H1 (cell line): ENCODE results near the gene DCAF8. TPM values are rescaled to one million over a fixed set of nuclear protein-coding genes. Genes with fewer than 3 reads are reported as not detected.

Source experiments
- NRF1 ChIP-seq: IDR thresholded peaks from 2 replicates; pipeline ENCODE4 v1.6.1; 2011; ENCODE audit warnings: mild to moderate bottlenecking, low read depth, low read length, improper control_type of control experiment
- PHF8 ChIP-seq: fragments of 200-600 bp; sonication (generic); conservative IDR thresholded peaks from 2 replicates; pipeline ENCODE4 v1.7.1; 2012; ENCODE audit warnings: low read depth, mild to moderate bottlenecking, inconsistent platforms, low read length, moderate library complexity
- POLR2A ChIP-seq, 2 experiments: IDR thresholded peaks; 1 replicate in 1 of 2; 2 replicates in 1 of 2; pipeline ENCODE4 v1.6.1; 2011; ENCODE audit warnings: low read depth in 2 of 2, low read length in 2 of 2, mild to moderate bottlenecking in 2 of 2; ENCODE audit errors: control extremely low read depth in 1 of 2
- SIN3A ChIP-seq, 2 experiments: IDR thresholded peaks in 1 of 2; conservative IDR thresholded peaks in 1 of 2; 2 replicates each; pipeline ENCODE4 v1.6.1; 2011 to 2012; ENCODE audit warnings: low read length in 2 of 2, improper control_type of control experiment in 1 of 2, low read depth in 1 of 2, mild to moderate bottlenecking in 1 of 2
- SP1 ChIP-seq: IDR thresholded peaks from 2 replicates; pipeline ENCODE4 v1.6.1; 2011; ENCODE audit warnings: low read depth, low read length
- TBP ChIP-seq: IDR thresholded peaks from 2 replicates; pipeline ENCODE4 v1.6.1; 2011; ENCODE audit warnings: low read depth, low read length, improper control_type of control experiment
- polyA plus RNA-seq, 7 experiments: library from polyadenylated mRNA; depleted of rRNA in 3 of 7; stranded (reverse) in 5 of 7; unstranded in 2 of 7; fragments of >200 nt in 5 of 7; fragments of 200-250 nt in 2 of 7; gene quantifications; 1 replicate in 5 of 7; 2 replicates in 1 of 7; 4 replicates in 1 of 7; pipeline versions ENCODE4 v1.2.1 to v1.2.3, GENCODE V29; 2011 to 2013; ENCODE audit warnings: missing spikeins in 2 of 7, mixed read lengths in 2 of 7
- total RNA-seq: library from RNA; stranded (reverse); fragmentation: NEBNext Ultra II Directional; extraction: Animal tissue kit (Norgen Biotek cat#: 25700); gene quantifications from 2 replicates; pipeline ENCODE4 v1.2.1, GENCODE V29; 2021

DCAF8 gene
- total and polyA plus RNA-seq, 2 of the 8 experiments (the other 6 are each of a cell fraction or from before 2014, with no cell fraction given), result 68.2 to 110 TPM

GRCh38 chr1:160284782-160285344, 22.5 kb upstream of the DCAF8 start, which contains the start of gene PEX19 (continued):
- TF ChIP-seq SIN3A (conservative IDR thresholded peaks at IDR 0.05 in 1 of 2, IDR thresholded peaks at IDR 0.05 in 1 of 2; ENCODE audit: low read depth in 1 of 2, low read length in 2 of 2), result peak in 1 of 2 experiments; percentile 87; a peak in 2 of 4 replicates
- TF ChIP-seq TBP, result peak; percentile 87
- TF ChIP-seq NRF1, result no peak
- peak; percentile 70; the same call in 1 of the 2 replicates for TF ChIP-seq SP1
- TF ChIP-seq PHF8, result peak; percentile 83
- TF ChIP-seq POLR2A (IDR thresholded peaks at IDR 0.05; ENCODE audit: control extremely low read depth in 1 of 2, low read depth in 2 of 2, low read length in 2 of 2), result peak; percentile 87 to 91
